ENCODE measurements around the gene RASGRP3.

Gene RASGRP3

GRCh38 chr2:33577084-33577483, 100.6 kb downstream of the RASGRP3 start:
- in situ Hi-C loops (cut with MboI; ENCODE audit: low sequenced_read_pairs): loop anchor here (25.0 kb wide), 1 partner anchor 815 kb away; no protein-coding TSS in a partner anchor

- in situ Hi-C loops (cut with MboI; ENCODE audit: low sequenced_read_pairs): loop anchor here (25.0 kb wide), 1 partner anchor 815 kb away; no protein-coding TSS in a partner anchor
Measured at GRCh38 chr2:33577668-33578067, 101.2 kb downstream of the RASGRP3 start.

GRCh38 chr2:33579227-33579626, 102.8 kb downstream of the RASGRP3 start:
- in situ Hi-C loops (cut with MboI; ENCODE audit: low sequenced_read_pairs): loop anchor here (25.0 kb wide), 1 partner anchor 817 kb away; no protein-coding TSS in a partner anchor

GRCh38 chr2:33581872-33582271, 105.4 kb downstream of the RASGRP3 start:
- in situ Hi-C loops (cut with MboI; ENCODE audit: low sequenced_read_pairs): loop anchor here (25.0 kb wide), 1 partner anchor 820 kb away; no protein-coding TSS in a partner anchor

- in situ Hi-C loops (cut with MboI; ENCODE audit: low sequenced_read_pairs): loop anchor here (25.0 kb wide), 1 partner anchor 821 kb away; no protein-coding TSS in a partner anchor
Measured at GRCh38 chr2:33583194-33583938, 106.9 kb downstream of the RASGRP3 start.

- in situ Hi-C loops (cut with MboI; ENCODE audit: low sequenced_read_pairs): loop anchor here (25.0 kb wide), 1 partner anchor 824 kb away; no protein-coding TSS in a partner anchor
Measured at GRCh38 chr2:33586766-33587165, 110.3 kb downstream of the RASGRP3 start.

GRCh38 chr2:33588232-33588631, 111.8 kb downstream of the RASGRP3 start:
- in situ Hi-C loops (cut with MboI; ENCODE audit: low sequenced_read_pairs): loop anchor here (25.0 kb wide), 1 partner anchor 826 kb away; no protein-coding TSS in a partner anchor

GRCh38 chr2:33589444-33589843, 113.0 kb downstream of the RASGRP3 start:
- in situ Hi-C loops (cut with MboI; ENCODE audit: low sequenced_read_pairs): loop anchor here (25.0 kb wide), 1 partner anchor 827 kb away; no protein-coding TSS in a partner anchor

GRCh38 chr2:33595385-33595784, 118.9 kb downstream of the RASGRP3 start:
- in situ Hi-C loops (cut with MboI; ENCODE audit: low sequenced_read_pairs): loop anchor here (25.0 kb wide), 1 partner anchor 833 kb away; no protein-coding TSS in a partner anchor

GRCh38 chr2:33597026-33597425, 120.6 kb downstream of the RASGRP3 start:
- in situ Hi-C loops (cut with MboI; ENCODE audit: low sequenced_read_pairs): loop anchor here (25.0 kb wide), 1 partner anchor 835 kb away; no protein-coding TSS in a partner anchor

GRCh38 chr2:33598561-33599174, 122.2 kb downstream of the RASGRP3 start:
- in situ Hi-C loops (cut with MboI; ENCODE audit: low sequenced_read_pairs): loop anchor here (25.0 kb wide), 1 partner anchor 836 kb away; no protein-coding TSS in a partner anchor

GRCh38 chr2:33599175-33599942, 122.9 kb downstream of the RASGRP3 start, which contains the start of gene FAM98A:
FAM98A (minus strand) TSS chr2:33599299; CDS start chr2:33599221, 78 bp downstream.
- in situ Hi-C loops (cut with MboI; ENCODE audit: low sequenced_read_pairs): loop anchor here (25.0 kb wide), 1 partner anchor 837 kb away; no protein-coding TSS in a partner anchor

- in situ Hi-C loops (cut with MboI; ENCODE audit: low sequenced_read_pairs): loop anchor here (25.0 kb wide), 1 partner anchor 838 kb away; no protein-coding TSS in a partner anchor
Measured at GRCh38 chr2:33599943-33600192, 123.4 kb downstream of the RASGRP3 start.

GRCh38 chr2:33602201-33602830, 125.9 kb downstream of the RASGRP3 start:
- in situ Hi-C loops (cut with MboI; ENCODE audit: low sequenced_read_pairs): no loop called here

GRCh38 chr2:33603416-33603815, 127.0 kb downstream of the RASGRP3 start:
- in situ Hi-C loops (cut with MboI; ENCODE audit: low sequenced_read_pairs): no loop called here

- in situ Hi-C loops (cut with MboI; ENCODE audit: low sequenced_read_pairs): no loop called here
Measured at GRCh38 chr2:33605056-33605455, 128.6 kb downstream of the RASGRP3 start.

- in situ Hi-C loops (cut with MboI; ENCODE audit: low sequenced_read_pairs): no loop called here
Measured at GRCh38 chr2:33606100-33606499, 129.7 kb downstream of the RASGRP3 start.

- in situ Hi-C loops (cut with MboI; ENCODE audit: low sequenced_read_pairs): no loop called here
Measured at GRCh38 chr2:33606622-33607021, 130.2 kb downstream of the RASGRP3 start.

GRCh38 chr2:33607251-33607721, 130.8 kb downstream of the RASGRP3 start:
- in situ Hi-C loops (cut with MboI; ENCODE audit: low sequenced_read_pairs): no loop called here

- in situ Hi-C loops (cut with MboI; ENCODE audit: low sequenced_read_pairs): no loop called here
Measured at GRCh38 chr2:33607905-33608304, 131.5 kb downstream of the RASGRP3 start.

All from HL-60/S4 treated with retinoic acid at 250 ng/mL for 4 days and 3 days (cell line).